GM12864 (cell line): ENCODE results near the gene LOC128125822.

ENCODE experiments used
- DNase-seq: peaks from one replicate; pipeline ENCODE4 v3.0.0-alpha.2; 2011; ENCODE audit warnings: low read depth
- H3K4me3 ChIP-seq: 2 replicates; pipeline ENCODE4 v1.5.1; 2011; ENCODE audit warnings: mild to moderate bottlenecking, low read depth, low read length, control low read depth
- TF ChIP-seq, protein P1 (sequence below): IDR thresholded peaks from 2 replicates; pipeline ENCODE4 v1.5.1; 2011; ENCODE audit warnings: low read depth, mild to moderate bottlenecking, moderate library complexity, low read length, control low read depth, inconsistent platforms; ENCODE audit errors: missing control alignments

The LOC128125822 gene

DNA sequence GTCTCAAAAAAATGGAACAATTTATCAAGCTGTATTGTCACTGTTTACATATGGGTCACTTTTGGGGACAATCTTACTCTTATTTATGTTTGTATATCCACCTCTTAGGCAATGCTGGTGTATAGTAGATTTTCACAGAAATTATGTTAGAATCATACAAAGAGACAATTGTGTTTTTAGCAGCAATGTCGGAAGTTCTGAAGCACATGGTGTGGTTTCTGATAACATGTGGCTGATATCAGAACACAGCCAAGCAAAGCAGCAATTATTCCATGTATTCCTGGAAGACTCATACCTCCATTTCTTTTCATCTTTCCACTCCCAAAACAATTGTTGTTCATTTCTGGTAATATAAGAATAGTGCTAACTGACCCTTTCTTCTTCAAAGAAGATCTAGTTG is 17.5 kb upstream of the LOC128125822 start:
- H3K4me3 ChIP-seq: no peak overlapping the region
- DNase-seq: no peak
- TF ChIP-seq, protein P1, sequence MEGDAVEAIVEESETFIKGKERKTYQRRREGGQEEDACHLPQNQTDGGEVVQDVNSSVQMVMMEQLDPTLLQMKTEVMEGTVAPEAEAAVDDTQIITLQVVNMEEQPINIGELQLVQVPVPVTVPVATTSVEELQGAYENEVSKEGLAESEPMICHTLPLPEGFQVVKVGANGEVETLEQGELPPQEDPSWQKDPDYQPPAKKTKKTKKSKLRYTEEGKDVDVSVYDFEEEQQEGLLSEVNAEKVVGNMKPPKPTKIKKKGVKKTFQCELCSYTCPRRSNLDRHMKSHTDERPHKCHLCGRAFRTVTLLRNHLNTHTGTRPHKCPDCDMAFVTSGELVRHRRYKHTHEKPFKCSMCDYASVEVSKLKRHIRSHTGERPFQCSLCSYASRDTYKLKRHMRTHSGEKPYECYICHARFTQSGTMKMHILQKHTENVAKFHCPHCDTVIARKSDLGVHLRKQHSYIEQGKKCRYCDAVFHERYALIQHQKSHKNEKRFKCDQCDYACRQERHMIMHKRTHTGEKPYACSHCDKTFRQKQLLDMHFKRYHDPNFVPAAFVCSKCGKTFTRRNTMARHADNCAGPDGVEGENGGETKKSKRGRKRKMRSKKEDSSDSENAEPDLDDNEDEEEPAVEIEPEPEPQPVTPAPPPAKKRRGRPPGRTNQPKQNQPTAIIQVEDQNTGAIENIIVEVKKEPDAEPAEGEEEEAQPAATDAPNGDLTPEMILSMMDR: no peak

DNA sequence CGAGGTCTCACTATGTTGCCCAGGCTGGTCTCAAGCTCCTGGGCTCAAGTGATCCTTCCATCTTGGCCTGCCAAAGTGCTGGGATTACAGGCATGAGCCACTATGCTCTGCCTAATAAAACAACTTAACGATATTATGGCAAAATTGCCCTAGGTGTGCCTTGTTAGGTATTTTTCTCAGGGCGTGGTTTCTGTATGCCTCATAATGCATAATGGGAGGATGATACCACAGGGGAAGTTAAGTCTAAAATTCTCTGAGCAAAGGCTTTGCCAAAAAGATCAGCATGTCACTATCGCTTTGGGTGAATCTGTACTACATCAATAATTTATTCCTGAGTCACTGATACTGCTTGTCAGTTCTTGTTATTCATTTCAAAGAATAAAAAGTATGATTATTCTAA is 15.9 kb upstream of the LOC128125822 start:
- H3K4me3 ChIP-seq: no peak overlapping the region
- TF ChIP-seq, protein P1: no peak

GRCh38 chr6:63558278-63558677 is 14.0 kb upstream of the LOC128125822 start:
- TF ChIP-seq, protein P1: no peak
- H3K4me3 ChIP-seq: no peak overlapping the region
- DNase-seq: no peak

More for the DNA sequence above, 15.9 kb upstream of the LOC128125822 start:
- no peak for DNase-seq

- DNase-seq: no peak
- H3K4me3 ChIP-seq: no peak overlapping the region
- TF ChIP-seq, protein P1: no peak
Measured at GRCh38 chr6:63560801-63561287, 11.4 kb upstream of the LOC128125822 start.

GRCh38 chr6:63561288-63561687 is 11.0 kb upstream of the LOC128125822 start:
- TF ChIP-seq, protein P1: no peak

GRCh38 chr6:63563235-63563634 is 9.0 kb upstream of the LOC128125822 start:
- H3K4me3 ChIP-seq: no peak overlapping the region
- TF ChIP-seq, protein P1: no peak
- no peak for DNase-seq

More at GRCh38 chr6:63561288-63561687, 11.0 kb upstream of the LOC128125822 start:
- no peak for DNase-seq
- no peak overlapping the region for H3K4me3 ChIP-seq

DNA sequence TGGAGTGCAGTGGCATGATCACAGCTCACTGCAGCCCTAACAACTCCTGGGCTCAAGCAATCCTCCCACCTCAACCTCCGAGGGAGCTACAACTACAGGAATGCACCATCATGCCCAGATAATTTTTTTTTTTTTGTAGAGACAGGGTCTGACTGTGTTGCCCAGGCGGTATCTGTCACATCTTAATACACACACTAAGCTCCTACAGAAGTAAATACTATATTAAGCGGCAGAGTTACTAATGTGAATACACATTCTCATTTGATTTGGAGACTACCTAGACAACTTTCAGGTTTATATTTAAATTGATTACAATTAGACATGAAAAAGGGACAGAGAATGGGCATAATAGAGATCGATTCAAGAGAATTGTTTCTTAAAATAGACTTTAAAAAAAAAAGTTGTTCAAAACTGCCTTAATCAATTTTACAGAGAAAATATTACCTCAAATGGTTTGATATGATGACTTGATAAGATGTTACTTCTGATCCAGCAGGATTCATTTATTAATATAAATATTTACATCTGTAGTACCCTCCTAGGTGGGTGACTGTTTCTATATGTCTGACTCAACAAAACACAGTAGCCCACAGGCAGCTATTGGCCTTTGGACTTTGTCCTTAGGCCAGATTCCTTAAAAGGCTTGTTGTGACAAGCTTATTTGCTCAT is 7.1 kb upstream of the LOC128125822 start:
- H3K4me3 ChIP-seq: no peak overlapping the region
- TF ChIP-seq, protein P1: no peak
- DNase-seq: no peak
